ENCODE data around the gene GRK5.
"Not testable (repeated sequence)": the region's sequence is repeated elsewhere in the genome, so short reads cannot be mapped to it uniquely, and the experiment has no call there.

The GRK5 gene

DNA sequence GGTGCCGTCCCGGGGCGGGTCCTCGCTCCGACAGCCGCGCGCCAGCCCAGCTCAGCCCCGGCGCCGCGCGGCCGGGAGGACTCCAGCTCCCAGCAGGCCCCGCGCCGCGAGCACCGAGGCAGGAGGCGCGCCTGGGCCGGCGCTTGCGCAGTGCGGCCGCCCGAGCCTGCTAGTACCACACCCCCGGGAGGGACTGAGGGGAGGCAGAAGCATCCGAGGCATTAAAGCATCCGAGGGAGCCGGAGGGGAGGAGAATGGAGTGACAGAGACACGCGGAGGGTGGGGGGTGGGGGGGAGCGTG, at the start of gene GRK5:
TSS of gene GRK5 (plus strand) at position 206 of the 301 bp plus-strand sequence. CDS start 347 bp downstream, outside the sequence.
- TF ChIP-seq ZNF274 (IDR thresholded peaks at IDR 0.05; ENCODE audit: low read depth, low read length) = no peak
- peak within 1 kb of the TSS; percentile 88 for H3K4me3 ChIP-seq (ENCODE audit: low read length)

DNA sequence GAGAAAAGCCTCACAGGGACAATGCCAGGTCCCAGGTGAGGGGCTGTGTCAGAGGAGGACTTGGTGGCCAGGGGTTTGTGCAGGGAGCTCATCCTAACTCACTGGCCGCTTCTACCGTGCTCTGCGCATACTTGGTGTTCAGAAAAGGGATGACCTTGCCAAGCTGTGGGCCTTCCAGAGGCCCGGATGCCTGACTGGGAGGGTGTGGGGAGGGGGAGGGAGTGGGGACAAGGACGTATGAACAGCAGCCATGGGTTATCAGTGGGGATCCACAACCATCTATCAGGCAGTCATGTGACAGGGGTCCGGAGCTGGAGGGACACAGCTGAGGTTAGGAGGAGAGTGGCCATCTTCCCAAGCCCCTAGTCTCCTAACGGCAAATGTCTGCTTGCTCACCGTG, 48.0 kb upstream of the GRK5 start:
- no peak for TF ChIP-seq ZNF274 (IDR thresholded peaks at IDR 0.05; ENCODE audit: low read depth, low read length)
- no peak overlapping the region for H3K4me3 ChIP-seq (ENCODE audit: low read length)

DNA sequence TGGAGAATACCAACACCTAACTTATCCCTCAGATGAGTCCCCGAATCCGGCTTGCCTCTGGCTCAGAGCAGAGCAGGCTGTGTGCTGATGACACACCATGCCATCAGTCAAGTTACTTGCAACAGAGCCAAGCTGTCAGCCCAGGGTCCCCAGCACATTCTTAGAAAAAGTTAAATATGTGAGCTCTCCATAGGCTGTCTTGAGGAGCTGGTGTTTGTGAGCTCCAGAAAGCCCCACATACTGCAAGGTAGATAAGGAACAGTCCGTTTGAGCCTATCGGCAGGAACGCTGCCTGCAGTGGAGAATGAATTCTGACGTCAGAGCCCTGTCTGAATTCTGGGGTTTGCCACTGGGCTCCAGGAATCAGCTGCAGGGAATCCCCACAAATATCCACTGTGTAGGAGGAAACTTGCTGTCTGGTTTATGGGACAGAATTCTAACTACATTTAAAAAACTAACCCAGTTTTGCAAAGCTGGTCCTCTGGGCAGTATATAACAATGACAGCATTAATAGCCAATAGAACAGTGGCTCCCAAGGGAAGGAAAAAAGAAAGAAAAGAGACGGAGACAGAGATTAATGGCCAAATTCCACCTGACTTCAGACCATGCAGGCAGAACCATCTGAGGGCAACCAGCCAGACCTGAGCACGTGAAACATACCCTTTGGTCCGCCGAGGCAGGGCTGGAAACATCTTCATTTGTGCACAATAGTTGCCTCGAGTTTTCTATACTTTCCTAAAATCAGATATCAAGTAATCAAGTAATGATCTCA, 45.5 kb upstream of the GRK5 start:
- no peak for TF ChIP-seq ZNF274 (IDR thresholded peaks at IDR 0.05; ENCODE audit: low read depth, low read length)

DNA sequence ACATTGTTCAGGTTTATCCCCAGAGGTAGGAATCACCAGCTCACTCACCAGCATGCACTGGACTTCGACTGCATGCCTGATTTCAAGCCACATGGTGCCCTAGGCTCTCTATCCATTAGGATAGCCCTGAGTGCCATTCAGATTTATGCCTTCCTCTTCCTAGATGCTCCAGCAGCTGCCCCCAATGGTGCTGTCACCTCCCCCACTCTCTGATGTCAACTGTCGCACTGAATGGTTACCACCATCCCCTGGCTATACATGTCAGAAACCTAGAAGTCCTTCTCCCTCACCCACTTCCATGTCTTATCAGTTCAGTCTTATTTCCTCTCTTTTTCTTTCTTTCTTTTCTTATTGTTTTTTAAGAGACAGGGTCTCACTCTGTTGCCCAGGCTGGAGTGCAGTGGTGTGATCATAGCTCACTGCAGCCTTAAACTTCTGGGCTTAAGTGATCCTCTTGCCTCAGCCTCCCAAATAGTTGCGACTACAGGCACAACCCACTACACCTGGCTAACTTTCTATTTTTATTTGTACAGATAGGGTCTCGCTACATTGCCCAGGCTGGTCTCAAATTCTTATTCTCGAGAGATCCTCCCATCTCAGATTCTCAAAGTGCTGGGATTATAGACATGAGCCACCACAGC, 44.8 kb upstream of the GRK5 start:
- no peak for TF ChIP-seq ZNF274 (IDR thresholded peaks at IDR 0.05; ENCODE audit: low read depth, low read length)
- H3K4me3 ChIP-seq (ENCODE audit: low read length) = no peak overlapping the region

More for the DNA sequence above, 45.5 kb upstream of the GRK5 start:
- no peak overlapping the region for H3K4me3 ChIP-seq (ENCODE audit: low read length)

DNA sequence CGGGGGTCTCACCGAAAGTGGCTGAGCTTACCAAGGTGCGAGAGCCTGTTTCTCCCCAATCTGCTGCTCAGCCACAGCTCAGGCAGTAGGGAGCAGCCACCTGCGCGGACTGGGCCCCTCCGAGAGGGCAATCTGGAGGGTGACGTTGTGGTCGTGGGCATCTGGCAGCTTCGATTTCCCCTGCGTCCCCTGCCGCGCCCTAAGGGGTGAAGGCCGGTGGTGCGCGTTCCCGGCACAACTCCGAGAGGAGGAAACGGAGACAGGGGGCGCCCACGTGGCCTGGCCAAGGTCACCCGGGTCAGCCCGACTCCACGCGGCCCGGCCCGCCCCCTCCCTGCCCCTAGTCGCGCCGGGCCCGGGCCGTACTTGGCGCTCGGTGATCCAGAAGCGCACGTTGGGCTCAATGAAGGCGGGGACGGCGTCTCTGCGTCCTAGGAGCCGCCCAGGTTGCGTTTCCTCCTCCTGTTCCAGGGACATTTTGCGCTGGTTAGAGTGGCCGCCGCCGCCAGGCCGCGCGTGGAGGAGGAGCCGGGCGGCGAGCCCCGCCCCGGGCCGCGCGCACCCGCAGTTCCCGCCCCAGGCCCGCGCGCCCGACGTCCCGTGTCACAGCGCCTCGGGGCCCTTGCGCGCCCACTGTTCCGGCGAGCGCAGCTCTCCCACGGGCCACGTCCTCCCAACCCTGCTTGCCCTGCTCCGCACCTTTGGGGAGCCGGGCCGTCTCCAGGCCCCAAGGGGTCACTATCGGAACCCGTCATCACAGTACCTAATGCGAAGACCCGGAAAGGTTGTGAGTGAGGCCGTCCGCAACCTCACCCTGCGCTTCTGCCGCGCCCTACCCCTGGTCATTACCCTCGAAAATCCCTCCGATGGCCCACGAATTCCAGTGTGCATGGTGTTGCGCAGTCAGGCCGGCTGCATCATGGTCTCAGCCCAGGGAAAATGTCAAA, 41.9 kb upstream of the GRK5 start, which contains the start of gene SFXN4:
TSS of gene SFXN4 (minus strand) at position 544 of the 947 bp plus-strand sequence. CDS start at position 477, 67 bp downstream.
- H3K4me3 ChIP-seq (ENCODE audit: low read length) = peak within 1 kb of the TSS; percentile 62
- TF ChIP-seq ZNF274 (IDR thresholded peaks at IDR 0.05; ENCODE audit: low read depth, low read length) = no peak

DNA sequence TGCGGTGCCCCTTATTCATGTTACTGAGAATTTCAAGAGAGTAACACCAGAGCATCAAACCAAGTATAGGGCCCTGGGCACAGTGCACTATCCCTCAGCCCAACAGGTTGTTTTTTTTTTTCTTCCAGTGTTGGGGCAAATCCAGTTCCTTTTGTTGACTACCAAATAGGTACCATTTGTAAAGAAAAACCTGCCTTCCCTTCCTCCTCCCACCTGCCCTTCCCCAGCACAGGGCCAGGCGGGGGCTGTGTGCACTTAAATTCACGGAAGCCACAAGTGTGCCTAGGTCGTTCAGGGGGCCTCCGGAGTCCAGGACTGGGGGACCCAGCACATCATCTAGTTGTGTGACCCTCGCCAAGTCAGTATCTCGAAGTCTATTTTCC, 41.3 kb upstream of the GRK5 start:
- H3K4me3 ChIP-seq (ENCODE audit: low read length) = peak overlapping the region; percentile 62; the same call in 1 of the 2 replicates
- TF ChIP-seq ZNF274 (IDR thresholded peaks at IDR 0.05; ENCODE audit: low read depth, low read length) = no peak

DNA sequence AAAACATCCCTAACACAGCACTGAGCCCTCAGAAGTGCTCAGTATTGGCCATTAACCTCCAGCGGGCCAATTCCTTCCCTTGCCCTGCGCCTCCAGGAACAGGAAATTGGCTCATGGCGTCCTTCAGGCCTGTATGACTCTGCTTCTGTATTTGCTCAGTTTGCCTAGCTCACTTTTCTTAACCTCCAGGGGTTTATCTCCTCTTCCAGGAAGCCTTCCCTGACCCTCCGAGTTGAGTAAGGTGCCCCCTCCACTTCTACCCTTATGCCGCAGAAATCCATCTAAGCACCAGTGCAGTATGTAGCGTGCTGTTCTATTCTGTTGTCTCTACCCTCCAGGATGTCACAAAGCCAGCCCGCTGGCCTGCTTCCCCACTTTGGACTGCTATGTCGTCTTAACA, 40.8 kb upstream of the GRK5 start:
- H3K4me3 ChIP-seq (ENCODE audit: low read length) = no peak overlapping the region
- no peak for TF ChIP-seq ZNF274 (IDR thresholded peaks at IDR 0.05; ENCODE audit: low read depth, low read length)

DNA sequence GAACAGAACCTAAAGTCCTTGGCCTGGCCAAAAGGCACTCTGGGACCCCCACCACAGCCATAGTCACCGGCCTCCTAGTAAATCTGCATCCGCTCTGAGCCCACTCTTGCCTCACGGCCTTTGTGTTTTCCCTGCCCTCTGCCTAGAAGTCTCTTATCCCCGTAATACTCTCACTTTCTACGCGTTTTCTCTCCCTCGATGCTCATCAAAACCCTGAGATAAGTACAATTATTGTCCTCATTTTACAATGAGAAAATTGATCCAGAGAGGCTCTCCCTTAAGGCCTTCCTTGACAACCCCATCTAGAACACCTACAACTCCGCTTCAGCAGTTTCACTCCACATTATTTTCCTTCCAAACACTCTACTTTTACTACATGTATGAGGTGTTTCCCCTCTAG, 40.3 kb upstream of the GRK5 start:
- no peak overlapping the region for H3K4me3 ChIP-seq (ENCODE audit: low read length)
- no peak for TF ChIP-seq ZNF274 (IDR thresholded peaks at IDR 0.05; ENCODE audit: low read depth, low read length)

DNA sequence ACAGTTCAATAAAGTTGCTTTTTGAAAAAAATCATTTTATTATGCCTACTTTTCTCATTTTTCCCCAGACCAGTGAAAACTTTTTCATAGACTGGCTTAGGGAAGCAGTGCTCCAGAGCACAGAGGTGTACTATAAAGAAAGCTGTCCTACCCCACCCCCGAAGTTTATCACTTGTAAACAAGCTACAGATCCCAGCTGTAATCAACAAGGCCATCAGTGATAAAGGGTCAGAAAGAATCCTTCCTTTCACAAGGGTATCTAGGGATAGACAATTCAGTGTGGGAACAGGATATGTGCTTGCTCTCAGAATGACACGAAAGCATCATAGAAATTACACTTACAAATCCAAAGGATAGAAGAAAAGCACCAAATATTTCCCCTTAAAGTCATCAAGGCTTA, 33.3 kb upstream of the GRK5 start:
- TF ChIP-seq ZNF274 (IDR thresholded peaks at IDR 0.05; ENCODE audit: low read depth, low read length) = no peak

DNA sequence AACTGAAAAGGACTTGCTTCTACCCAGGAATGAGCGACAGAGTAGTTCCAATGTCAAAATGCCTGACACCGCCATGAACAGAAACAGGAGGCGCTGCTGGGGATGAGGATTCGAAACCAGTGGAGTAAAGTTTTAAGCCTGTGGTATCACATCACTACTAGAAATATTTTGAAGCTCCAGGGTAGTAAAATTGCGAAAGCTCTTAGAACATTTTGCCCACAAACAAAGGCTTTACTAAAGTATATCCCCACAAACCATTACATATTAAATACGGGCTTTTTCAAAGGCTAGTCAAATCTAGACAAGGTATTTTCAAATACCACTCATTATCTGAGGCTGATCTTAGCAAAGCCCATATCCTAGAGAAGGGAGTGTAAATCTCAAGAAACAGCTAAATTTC, 31.2 kb upstream of the GRK5 start:
- H3K4me3 ChIP-seq (ENCODE audit: low read length) = no peak overlapping the region
- TF ChIP-seq ZNF274 (IDR thresholded peaks at IDR 0.05; ENCODE audit: low read depth, low read length) = no peak

More for the DNA sequence above, 33.3 kb upstream of the GRK5 start:
- H3K4me3 ChIP-seq (ENCODE audit: low read length) = no peak overlapping the region

DNA sequence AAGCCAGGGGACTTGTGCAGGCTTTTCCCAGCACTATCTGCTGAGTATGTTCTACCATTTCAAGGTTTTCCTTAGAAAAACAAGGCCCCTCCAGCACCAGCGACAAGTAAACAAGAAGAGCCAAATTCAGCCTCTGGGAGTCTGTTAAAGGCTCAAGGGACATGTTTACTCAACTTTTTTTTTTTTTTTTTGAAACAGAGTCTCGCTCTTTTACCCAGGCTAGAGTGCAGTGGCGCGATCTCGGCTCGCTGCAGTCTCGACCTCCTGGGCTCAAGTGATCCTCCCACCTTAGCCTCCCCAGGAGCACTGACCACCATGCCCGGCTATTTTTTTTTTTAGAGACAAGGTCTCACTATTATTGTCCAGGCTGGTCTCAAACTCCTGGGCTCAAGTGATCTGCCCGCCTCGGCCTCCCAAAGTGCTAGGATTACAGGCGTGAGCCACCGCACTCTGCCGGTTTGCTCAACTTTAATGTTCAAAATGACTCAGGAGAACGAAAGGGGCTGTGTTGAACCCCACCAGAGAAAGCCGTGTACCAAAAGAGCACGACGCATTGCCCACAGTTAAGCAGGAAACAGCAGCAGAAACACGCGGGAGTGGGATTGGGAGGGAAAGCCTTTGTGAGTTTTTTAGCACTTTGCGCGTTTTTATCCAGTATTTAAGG, 29.5 kb upstream of the GRK5 start:
- H3K4me3 ChIP-seq (ENCODE audit: low read length) = peak overlapping the region; percentile 86

DNA sequence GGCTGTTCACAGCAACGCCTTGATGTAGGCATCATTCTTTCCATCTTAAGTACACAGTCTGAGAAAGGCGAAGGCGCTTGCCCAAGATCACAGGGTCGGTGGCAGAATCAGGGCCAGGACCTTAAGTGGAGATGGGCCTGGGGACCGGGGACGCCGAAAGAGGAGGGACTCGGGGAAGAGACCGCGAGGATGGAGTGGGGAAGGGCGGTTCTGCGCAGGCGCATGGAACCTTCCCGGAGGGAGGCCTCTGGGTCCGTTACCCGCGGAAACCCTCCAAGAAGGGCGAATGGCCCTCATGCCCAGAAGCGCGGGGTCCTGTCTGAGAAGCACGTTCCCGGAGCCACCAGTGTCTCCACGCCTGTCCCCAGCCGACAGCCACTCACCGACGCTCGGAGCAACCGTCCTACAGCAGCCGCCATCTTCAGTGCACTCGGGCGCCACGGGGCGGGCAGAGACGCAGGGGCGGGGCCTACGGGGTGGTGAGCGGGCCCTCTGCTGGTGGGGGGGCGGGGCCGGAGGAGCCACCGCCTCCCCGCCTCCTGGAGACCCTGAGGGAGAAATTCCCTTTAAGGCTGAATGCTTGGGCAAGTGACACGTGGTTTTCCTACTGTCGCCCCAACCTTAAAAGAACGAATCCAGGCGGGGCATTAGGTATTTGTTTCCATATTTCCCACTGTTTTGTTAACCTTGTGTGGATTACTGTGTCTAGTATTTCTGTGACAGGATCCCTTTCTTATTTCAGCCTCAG, 28.8 kb upstream of the GRK5 start, which contains the start of gene PRDX3:
TSS of gene PRDX3 (minus strand) at position 441 of the 748 bp plus-strand sequence. CDS start at position 419, 22 bp downstream.
- H3K4me3 ChIP-seq (ENCODE audit: low read length) = peak within 1 kb of the TSS; percentile 86

More for the DNA sequence above, 29.5 kb upstream of the GRK5 start:
- TF ChIP-seq ZNF274 (IDR thresholded peaks at IDR 0.05; ENCODE audit: low read depth, low read length) = no peak

DNA sequence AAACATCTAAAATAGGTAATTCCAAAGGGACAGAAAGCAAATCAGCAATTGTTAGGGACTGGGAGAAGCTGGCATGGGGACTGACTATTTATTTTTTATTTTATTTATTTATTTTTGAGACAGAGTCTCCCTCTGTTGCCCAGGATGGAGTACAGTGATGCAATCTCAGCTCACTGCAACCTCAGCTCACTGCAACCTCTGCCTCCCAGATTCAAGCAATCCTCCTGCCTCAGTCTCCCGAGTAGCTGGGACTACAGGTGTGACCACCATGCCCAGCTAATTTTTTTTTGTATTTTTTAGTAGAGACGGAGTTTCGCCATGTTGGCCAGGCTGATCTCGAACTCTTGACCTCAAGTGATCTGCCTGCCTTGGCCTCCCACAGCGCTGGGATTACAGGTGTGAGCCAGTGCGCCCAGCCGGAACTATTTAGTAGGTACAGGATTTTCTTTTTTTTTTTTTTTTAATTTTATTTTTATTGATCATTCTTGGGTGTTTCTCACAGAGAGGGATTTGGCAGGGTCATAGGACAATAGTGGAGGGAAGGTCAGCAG, 26.4 kb upstream of the GRK5 start:
- H3K4me3 ChIP-seq (ENCODE audit: low read length) = not testable (repeated sequence)

More for the DNA sequence above, 28.8 kb upstream of the GRK5 start, which contains the start of gene PRDX3:
- TF ChIP-seq ZNF274 (IDR thresholded peaks at IDR 0.05; ENCODE audit: low read depth, low read length) = no peak

Data from GM08714 (cell line).